A673 (cell line): ENCODE results near the gene FBXL17. TPM values are rescaled to one million over a fixed set of nuclear protein-coding genes. Genes with fewer than 3 reads are reported as not detected.

Experiments
- BruUV-seq: library from RNA; stranded (reverse); fragments of 400-500 nt; replicated peaks from 2 replicates; lab custom pipeline; 2021; lab: Mats Ljungman, UMichigan
- CTCF ChIA-PET: fragments of 300-600 bp; sonication (Branson Sonifier 250); formaldehyde crosslinking; loops from one replicate; lab custom pipeline; 2022; ENCODE audit warnings: antibody characterized with exemption; lab: Charles Lee
- POLR2A ChIA-PET: fragments of 300-600 bp; sonication (Branson Sonifier 250); formaldehyde crosslinking; loops from one replicate; lab custom pipeline; 2022; ENCODE audit warnings: antibody characterized with exemption; ENCODE audit not compliant: low non-redundant PET; lab: Charles Lee
- DNase-seq: peaks from one replicate; pipeline ENCODE4 v3.0.0-alpha.2; 2015; ENCODE audit warnings: low spot score
- H3K27ac ChIP-seq: fragments of 200-600 bp; sonication (generic); 2 replicates; pipeline ENCODE4 v1.5.1; 2016; ENCODE audit warnings: mixed run types, low read depth, mild to moderate bottlenecking, mixed read lengths, antibody characterized with exemption, low read length; ENCODE audit not compliant: poor library complexity, severe bottlenecking
- H3K27me3 ChIP-seq: fragments of 200-600 bp; sonication (generic); replicated peaks from 2 replicates; pipeline ENCODE4 v1.6.1; 2017; ENCODE audit warnings: mixed run types, low read depth, mild to moderate bottlenecking, mixed read lengths, antibody characterized with exemption, low read length; ENCODE audit not compliant: insufficient read depth, poor library complexity
- H3K36me3 ChIP-seq: fragments of 200-600 bp; sonication (generic); 2 replicates; pipeline ENCODE4 v1.6.1; 2016; ENCODE audit warnings: mixed run types, mild to moderate bottlenecking, mixed read lengths, antibody characterized with exemption, low read length; ENCODE audit not compliant: insufficient read depth, poor library complexity, severe bottlenecking
- H3K4me1 ChIP-seq: fragments of 200-600 bp; sonication (generic); 2 replicates; pipeline ENCODE4 v1.6.1; 2017; ENCODE audit warnings: mixed run types, mild to moderate bottlenecking, mixed read lengths, antibody characterized with exemption, low read length; ENCODE audit not compliant: insufficient read depth, poor library complexity, severe bottlenecking
- H3K4me3 ChIP-seq: fragments of 200-600 bp; sonication (generic); 2 replicates; pipeline ENCODE4 v1.5.1; 2016; ENCODE audit warnings: low read depth, mixed run types, mild to moderate bottlenecking, mixed read lengths, low read length; ENCODE audit not compliant: poor library complexity, severe bottlenecking
- H3K9me3 ChIP-seq: fragments of 200-600 bp; sonication (generic); 2 replicates; pipeline ENCODE4 v1.6.1; 2016; ENCODE audit warnings: mixed run types, low read depth, mild to moderate bottlenecking, mixed read lengths, antibody characterized with exemption, low read length; ENCODE audit not compliant: poor library complexity, severe bottlenecking
- CTCF ChIP-seq: fragments of 300-800, 200-600 bp; sonication (generic); conservative IDR thresholded peaks from 2 replicates; pipeline ENCODE4 v1.5.1; 2017; ENCODE audit warnings: low read depth, mild to moderate bottlenecking, antibody characterized with exemption, low read length, moderate library complexity, mixed read lengths
- EZH2 ChIP-seq: fragments of 200-600 bp; sonication (generic); IDR thresholded peaks from 2 replicates; pipeline ENCODE4 v1.6.1; 2017; ENCODE audit warnings: borderline replicate concordance, low read depth, mild to moderate bottlenecking, mixed read lengths, antibody characterized with exemption, low read length; ENCODE audit not compliant: poor library complexity, severe bottlenecking
- intact Hi-C: fragments of 100-400 bp; cut with micrococcal nuclease; formaldehyde crosslinking; loops from one replicate; pipeline ENCODE4 v1.10.0; 2022; ENCODE audit not compliant: unreplicated experiment
- total RNA-seq: library from RNA; stranded (reverse); gene quantifications from 2 replicates; pipeline ENCODE4 v1.2.3, GENCODE V29; 2021

Gene FBXL17
- total RNA-seq, 1 experiment from 2014 or later, result 5.7 TPM

- POLR2A ChIA-PET, result no interaction called here
- DNase-seq, result no peak
- TF ChIP-seq CTCF (no peak; the same call in 1 of the 2 replicates), EZH2 (no peak)
- CTCF ChIA-PET, result interaction anchor here (1.0 to 2.7 kb wide), 2 partner anchors 85 to 166 kb away, joined by 3 to 26 read pairs; no protein-coding TSS in a partner anchor
- H3K4me3 ChIP-seq, result no peak overlapping the region
- no peak overlapping the region for H3K27ac ChIP-seq
- no peaks in the 10 kb centered on the region for H3K4me1 ChIP-seq
- no peaks in the 10 kb centered on the region for H3K36me3 ChIP-seq
- no peaks in the 10 kb centered on the region for H3K9me3 ChIP-seq
- H3K27me3 ChIP-seq, result no peaks in the 10 kb centered on the region
- intact Hi-C loops, result loop anchor here (2.0 to 10.0 kb wide), 2 partner anchors 84 to 214 kb away; no protein-coding TSS in a partner anchor
- no TSS peak for BruUV-seq
Observed at GRCh38 chr5:108260858-108261170, 121.1 kb downstream of the FBXL17 start.

GRCh38 chr5:108260117-108260857 lies 121.6 kb downstream of the FBXL17 start:
- H3K27me3 ChIP-seq, result no peaks in the 10 kb centered on the region
- H3K9me3 ChIP-seq, result no peaks in the 10 kb centered on the region
- TF ChIP-seq EZH2 (no peak), CTCF (peak; percentile 93)
- no TSS peak for BruUV-seq
- CTCF ChIA-PET, result interaction anchor here (0.6 to 2.7 kb wide), 3 partner anchors 85 to 792 kb away, joined by 3 to 26 read pairs (median 3); no protein-coding TSS in a partner anchor
- peak; percentile 78 for DNase-seq
- H3K4me1 ChIP-seq, result no peaks in the 10 kb centered on the region
- intact Hi-C loops, result loop anchor here (2.0 to 10.0 kb wide), 2 partner anchors 85 to 215 kb away; no protein-coding TSS in a partner anchor
- H3K4me3 ChIP-seq, result no peak overlapping the region
- POLR2A ChIA-PET, result no interaction called here
- no peak overlapping the region for H3K27ac ChIP-seq
- H3K36me3 ChIP-seq, result no peaks in the 10 kb centered on the region

GRCh38 chr5:108259306-108259705 lies 122.6 kb downstream of the FBXL17 start:
- no peak for TF ChIP-seq CTCF
- TF ChIP-seq EZH2, result no peak
- DNase-seq, result no peak
- Histone ChIP-seq H3K27me3 (no peaks in the 10 kb centered on the region), H3K4me1 (no peaks in the 10 kb centered on the region), H3K27ac (no peak overlapping the region), H3K9me3 (no peaks in the 10 kb centered on the region), H3K4me3 (no peak overlapping the region), H3K36me3 (no peaks in the 10 kb centered on the region)
- ChIA-PET POLR2A (no interaction called here), CTCF (interaction anchor here (0.6 to 2.7 kb wide), 2 partner anchors 86 to 791 kb away, joined by 3 to 26 read pairs; no protein-coding TSS in a partner anchor)
- no TSS peak for BruUV-seq
- intact Hi-C loops, result no loop called here
